A549 (cell line): ENCODE results near the gene ZNF800. TPM values are rescaled to one million over a fixed set of nuclear protein-coding genes. Genes with fewer than 3 reads are reported as not detected.

ENCODE experiments used
- ATAC-seq, 2 experiments: fragments of 200-7000 bp in 1 of 2; fragments of >200 bp in 1 of 2; cut with Nextera tagmentation in 1 of 2; cut with Tn5 transposase in 1 of 2; 3 replicates each; pipeline versions ENCODE4 v1.8.0 to v1.9.1; 2018 to 2020; ENCODE audit warnings: mild to moderate bottlenecking in 1 of 2, moderate library complexity in 1 of 2
- CTCF ChIA-PET: fragments of 300-600 bp; sonication (Branson Sonifier 250); formaldehyde crosslinking; extraction: SDS; loops from one replicate; lab custom pipeline; 2021; ENCODE audit warnings: antibody characterized with exemption, inconsistent platforms; lab: Yijun Ruan, JAX
- POLR2A ChIA-PET: fragments of 350-600 bp; formaldehyde crosslinking; extraction: SDS; loops from one replicate; lab custom pipeline; 2021; ENCODE audit warnings: antibody characterized with exemption, inconsistent platforms; lab: Yijun Ruan, JAX
- DNase-seq, 2 experiments: peaks; one replicate each; pipeline versions ENCODE4 v3.0.0 to v3.0.0-alpha.2; 2011 to 2016; ENCODE audit warnings: low read depth in 1 of 2, low spot score in 1 of 2
- FAIRE-seq: peaks from 2 replicates; lab custom pipeline; 2011; peaks lifted over from hg19 to GRCh38; lab: Jason Lieb, UNC
- H3K27ac ChIP-seq, 2 experiments: fragments of >200 bp; sonication (Bioruptor Twin); formaldehyde crosslinking; 3 replicates each; pipeline ENCODE4 v1.5.1; 2016 to 2017
- H3K4me1 ChIP-seq: fragments of >200 bp; sonication (Bioruptor Twin); formaldehyde crosslinking; 3 replicates; pipeline ENCODE4 v1.6.1; 2016
- H3K4me2 ChIP-seq: fragments of >200 bp; sonication (Bioruptor Twin); formaldehyde crosslinking; 3 replicates; pipeline ENCODE4 v1.6.1; 2016
- H3K4me3 ChIP-seq: fragments of >200 bp; sonication (Bioruptor Twin); formaldehyde crosslinking; 3 replicates; pipeline ENCODE4 v1.5.1; 2016
- H3K9me3 ChIP-seq: fragments of >200 bp; sonication (Bioruptor Twin); formaldehyde crosslinking; 3 replicates; pipeline ENCODE4 v1.6.1; 2016
- BHLHE40 ChIP-seq: IDR thresholded peaks from 2 replicates; pipeline ENCODE4 v1.6.1; 2012; ENCODE audit warnings: low read depth, low read length, inconsistent platforms
- CHD2 ChIP-seq: fragments of 150-350 bp; IDR thresholded peaks from 2 replicates; pipeline ENCODE4 v1.6.1; 2014; ENCODE audit warnings: low read length; ENCODE audit not compliant: partially characterized antibody
- EHF ChIP-seq: fragments of 250-450 bp; sonication (Bioruptor Pico); IDR thresholded peaks from 2 replicates; pipeline ENCODE4 v1.5.0; 2020; ENCODE audit warnings: mild to moderate bottlenecking
- EHMT2 ChIP-seq: fragments of 200-600 bp; sonication (generic); IDR thresholded peaks from 2 replicates; pipeline ENCODE4 v1.6.1; 2016; ENCODE audit warnings: antibody characterized with exemption, low read depth, mild to moderate bottlenecking, moderate library complexity
- EP300 ChIP-seq, 2 experiments: fragments of >200 bp; sonication (Bioruptor Twin); formaldehyde crosslinking; IDR thresholded peaks; 2 replicates in 1 of 2; 3 replicates in 1 of 2; pipeline ENCODE4 v1.6.1; 2016 to 2017
- FOSL2 ChIP-seq, 2 experiments: fragments of 450-650 bp in 1 of 2; fragments of >200 bp in 1 of 2; sonication (Bioruptor Twin) in 1 of 2; formaldehyde crosslinking; IDR thresholded peaks; 2 replicates each; pipeline versions ENCODE4 v1.5.0 to v1.6.1; 2016 to 2020; ENCODE audit warnings: mild to moderate bottlenecking in 1 of 2, moderate library complexity in 1 of 2
- GATA3 ChIP-seq: IDR thresholded peaks from 2 replicates; pipeline ENCODE4 v1.6.1; 2012; ENCODE audit warnings: borderline replicate concordance
- HEYL ChIP-seq: fragments of 250-450 bp; sonication (Bioruptor Pico); IDR thresholded peaks from 2 replicates; pipeline ENCODE4 v1.8.0; 2021; ENCODE audit warnings: mild to moderate bottlenecking, moderate library complexity
- JUN ChIP-seq, 2 experiments: fragments of >200 bp; sonication (Bioruptor Twin); formaldehyde crosslinking; IDR thresholded peaks; 2 replicates in 1 of 2; 3 replicates in 1 of 2; pipeline ENCODE4 v1.6.1; 2016 to 2017
- MAFK ChIP-seq: fragments of 450-650 bp; IDR thresholded peaks from 2 replicates; pipeline ENCODE4 v1.6.1; 2014; ENCODE audit not compliant: partially characterized antibody
- MAZ ChIP-seq: fragments of 150-350 bp; IDR thresholded peaks from 2 replicates; pipeline ENCODE4 v1.6.1; 2014; ENCODE audit warnings: antibody characterized with exemption, low read depth, low read length, borderline replicate concordance
- NPAS2 ChIP-seq: fragments of 250-450 bp; sonication (Bioruptor Pico); IDR thresholded peaks from 2 replicates; pipeline ENCODE4 v1.8.0; 2022; ENCODE audit warnings: mild to moderate bottlenecking, moderate library complexity, borderline replicate concordance
- NR3C1 ChIP-seq: fragments of >200 bp; sonication (Bioruptor Twin); formaldehyde crosslinking; IDR thresholded peaks from 3 replicates; pipeline ENCODE4 v1.6.1; 2017
- POLR2A ChIP-seq: IDR thresholded peaks from 2 replicates; pipeline ENCODE4 v1.6.1; 2012; ENCODE audit warnings: mild to moderate bottlenecking, low read length
- RARB ChIP-seq: fragments of 250-450 bp; sonication (Bioruptor Pico); IDR thresholded peaks from 2 replicates; pipeline ENCODE4 v1.8.0; 2021; ENCODE audit warnings: mild to moderate bottlenecking, moderate library complexity
- RFX5 ChIP-seq: fragments of 450-650 bp; IDR thresholded peaks from 2 replicates; pipeline ENCODE4 v1.7.1; 2014; ENCODE audit warnings: antibody characterized with exemption, mild to moderate bottlenecking, moderate library complexity
- RNF2 ChIP-seq: fragments of 200-600 bp; sonication (generic); IDR thresholded peaks from 2 replicates; pipeline ENCODE4 v1.6.1; 2016; ENCODE audit warnings: low read depth, mild to moderate bottlenecking, antibody characterized with exemption, moderate library complexity, borderline replicate concordance
- WGBS: methylation state at CpG from one replicate; pipeline ENCODE4 v1.1.6; 2017; ENCODE audit errors: missing lambda C conversion rate; 5-methylcytosine and 5-hydroxymethylcytosine counted together
- polyA plus RNA-seq, 4 experiments: library from polyadenylated mRNA; depleted of rRNA in 3 of 4; stranded (reverse); fragments of >200 nt; fragmentation: RNase III in 1 of 4; extraction: RNeasy Plus Mini Kit Qiagen cat#74134 plus additional on column Dnase treatment in 1 of 4; gene quantifications; 2 replicates in 3 of 4; 3 replicates in 1 of 4; pipeline ENCODE4 v1.2.3, GENCODE V29; 2011 to 2017
- TF ChIP-seq, protein P1 (sequence below): fragments of >200 bp; sonication (Bioruptor Twin); formaldehyde crosslinking; IDR thresholded peaks from 2 replicates; pipeline ENCODE4 v1.6.1; 2016
- TF ChIP-seq, protein P2 (sequence below): IDR thresholded peaks from 2 replicates; pipeline ENCODE4 v1.6.1; 2012
- TF ChIP-seq, protein P3 (sequence below): fragments of 450-650 bp; IDR thresholded peaks from 2 replicates; pipeline ENCODE4 v1.6.1; 2014; ENCODE audit warnings: antibody characterized with exemption
- TF ChIP-seq, protein P4 (sequence below): fragments of >200 bp; sonication (Bioruptor Twin); formaldehyde crosslinking; IDR thresholded peaks from 3 replicates; pipeline ENCODE4 v1.6.1; 2016
- TF ChIP-seq, protein P5 (sequence below): fragments of 150-350 bp; IDR thresholded peaks from 2 replicates; pipeline ENCODE4 v1.6.1; 2014; ENCODE audit warnings: low read depth, mild to moderate bottlenecking, low read length
- TF ChIP-seq, protein P6 (sequence below): fragments of 200-600 bp; sonication (generic); IDR thresholded peaks from 2 replicates; pipeline ENCODE4 v1.6.1; 2016; ENCODE audit warnings: antibody characterized with exemption, mild to moderate bottlenecking, moderate library complexity
- TF ChIP-seq, protein P7 (sequence below): fragments of >200 bp; sonication (Bioruptor Twin); formaldehyde crosslinking; IDR thresholded peaks from 3 replicates; pipeline ENCODE4 v1.5.1; 2016
- TF ChIP-seq, protein P8 (sequence below): IDR thresholded peaks from 2 replicates; pipeline ENCODE4 v1.6.1; 2012; ENCODE audit warnings: low read depth, borderline replicate concordance

ZNF800 gene
- polyA plus RNA-seq, 2 of the 4 experiments (the other 2 are of a cell fraction), result 8.7 to 17.2 TPM

DNA sequence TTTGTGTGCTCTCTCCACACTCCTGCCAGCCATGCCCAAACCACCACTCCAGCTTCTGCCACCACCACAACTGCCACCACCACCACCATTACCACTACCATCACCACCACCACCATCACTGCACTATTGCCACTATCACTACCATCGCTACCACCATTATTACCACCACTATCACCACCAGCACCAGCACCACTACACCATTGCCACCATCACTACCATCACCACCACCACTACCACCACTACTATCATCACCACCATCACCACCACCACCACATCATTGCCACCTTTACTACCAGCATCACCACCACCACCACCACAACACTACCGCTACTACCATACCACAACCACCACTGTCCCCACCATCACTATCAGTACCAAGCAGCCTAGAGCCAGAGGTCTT is 26.0 kb upstream of the ZNF800 start:
- no peak overlapping the region for H3K4me3 ChIP-seq
- no peak for TF ChIP-seq FOSL2 (IDR thresholded peaks at IDR 0.05)
- no peak for TF ChIP-seq FOSL2 (CRISPR knock-in tag; IDR thresholded peaks at IDR 0.05)
- TF ChIP-seq HEYL (CRISPR knock-in tag), result no peak
- no peak for TF ChIP-seq EP300 (IDR thresholded peaks at IDR 0.05)
- no peak for TF ChIP-seq NPAS2 (CRISPR knock-in tag)
- no peak for TF ChIP-seq RNF2
- TF ChIP-seq JUN (IDR thresholded peaks at IDR 0.05), result no peak
- TF ChIP-seq, protein P1, sequence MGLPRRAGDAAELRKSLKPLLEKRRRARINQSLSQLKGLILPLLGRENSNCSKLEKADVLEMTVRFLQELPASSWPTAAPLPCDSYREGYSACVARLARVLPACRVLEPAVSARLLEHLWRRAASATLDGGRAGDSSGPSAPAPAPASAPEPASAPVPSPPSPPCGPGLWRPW, result no peak
- TF ChIP-seq, protein P2, sequence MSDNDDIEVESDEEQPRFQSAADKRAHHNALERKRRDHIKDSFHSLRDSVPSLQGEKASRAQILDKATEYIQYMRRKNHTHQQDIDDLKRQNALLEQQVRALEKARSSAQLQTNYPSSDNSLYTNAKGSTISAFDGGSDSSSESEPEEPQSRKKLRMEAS, result no peak
- TF ChIP-seq RFX5, result no peak
- no peak for TF ChIP-seq POLR2A
- no peak for TF ChIP-seq MAFK
- TF ChIP-seq GATA3, result no peak
- no peak for TF ChIP-seq EHF (CRISPR knock-in tag)
- ChIA-PET CTCF (no interaction called here), POLR2A (no interaction called here)
- H3K9me3 ChIP-seq, result no peaks in the 10 kb centered on the region
- no peak overlapping the region for H3K27ac ChIP-seq
- ATAC-seq (no peak), FAIRE-seq (no peak), DNase-seq (no peak)
- H3K4me2 ChIP-seq, result no peak overlapping the region
- H3K4me1 ChIP-seq, result no peaks in the 10 kb centered on the region
- 28% methylated on average over 2 of the region's 2 CpGs for WGBS

DNA sequence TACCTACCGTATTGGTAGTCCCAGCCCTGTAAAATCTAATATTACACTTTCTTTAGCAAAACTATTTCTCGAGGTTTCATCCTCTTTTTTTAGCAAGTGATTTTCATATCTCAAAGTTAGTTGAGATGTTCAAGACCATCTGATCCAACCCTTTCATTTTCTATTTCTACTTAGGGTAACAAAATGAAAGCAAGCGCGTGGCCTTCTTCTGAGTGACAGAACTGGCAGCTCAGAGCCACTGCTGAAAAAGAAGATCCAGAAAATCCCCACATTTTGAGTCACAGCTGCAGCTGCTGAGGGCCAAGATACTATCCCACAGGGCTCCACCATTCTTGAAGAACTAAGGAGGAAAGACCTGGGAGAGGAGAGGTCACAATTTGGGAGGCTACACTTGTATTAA is 24.8 kb upstream of the ZNF800 start:
- POLR2A ChIA-PET, result no interaction called here
- no peaks in the 10 kb centered on the region for H3K4me1 ChIP-seq
- no peak overlapping the region for H3K27ac ChIP-seq
- CTCF ChIA-PET, result no interaction called here
- no peak overlapping the region for H3K4me2 ChIP-seq
- 62% methylated on average over 4 of the region's 4 CpGs for WGBS
- H3K9me3 ChIP-seq, result no peaks in the 10 kb centered on the region
- FAIRE-seq (no peak), ATAC-seq (no peak)
- no peak overlapping the region for H3K4me3 ChIP-seq
- TF ChIP-seq, protein P3, sequence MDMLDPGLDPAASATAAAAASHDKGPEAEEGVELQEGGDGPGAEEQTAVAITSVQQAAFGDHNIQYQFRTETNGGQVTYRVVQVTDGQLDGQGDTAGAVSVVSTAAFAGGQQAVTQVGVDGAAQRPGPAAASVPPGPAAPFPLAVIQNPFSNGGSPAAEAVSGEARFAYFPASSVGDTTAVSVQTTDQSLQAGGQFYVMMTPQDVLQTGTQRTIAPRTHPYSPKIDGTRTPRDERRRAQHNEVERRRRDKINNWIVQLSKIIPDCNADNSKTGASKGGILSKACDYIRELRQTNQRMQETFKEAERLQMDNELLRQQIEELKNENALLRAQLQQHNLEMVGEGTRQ, result no peak
- TF ChIP-seq EHMT2 (no peak), NR3C1 (no peak), BHLHE40 (no peak)
- TF ChIP-seq, all 56 proteins: peak for 0
- no peak for DNase-seq

DNA sequence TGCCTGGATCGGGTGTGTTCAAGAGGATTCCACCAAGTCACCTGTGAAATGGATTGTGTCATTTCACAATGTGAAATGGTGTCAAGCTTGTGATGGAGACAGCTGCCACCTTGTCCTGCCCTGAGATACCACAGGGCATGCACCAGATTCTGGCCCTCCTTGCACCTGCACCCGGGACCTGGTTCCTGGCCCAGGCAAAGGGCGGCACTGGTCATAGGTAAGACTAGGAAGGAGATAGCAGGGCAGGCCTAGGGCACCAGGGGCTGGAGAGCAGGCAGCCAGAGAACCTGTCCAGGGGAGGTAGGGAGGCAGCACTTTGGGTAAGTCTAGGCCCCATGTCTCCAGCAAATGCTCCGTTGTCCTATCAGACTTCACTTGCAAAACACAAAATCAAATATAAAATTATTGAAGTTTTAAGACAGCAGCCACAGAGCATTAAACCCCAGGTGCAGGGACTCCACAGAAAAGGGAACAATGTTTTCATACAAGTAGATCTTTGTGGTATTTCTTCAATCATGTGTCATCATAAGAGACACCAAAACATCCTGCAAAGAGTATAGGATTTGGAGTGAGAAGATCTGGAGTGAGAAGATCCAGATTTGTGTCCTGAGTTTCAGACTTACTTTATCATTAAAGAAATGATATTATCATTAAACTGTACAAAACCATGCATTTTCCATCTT is 22.7 kb upstream of the ZNF800 start:
- ChIA-PET CTCF (no interaction called here), POLR2A (no interaction called here)
- no peak overlapping the region for H3K27ac ChIP-seq
- H3K4me2 ChIP-seq, result no peak overlapping the region
- 49% methylated on average over 4 of the region's 4 CpGs for WGBS
- H3K4me1 ChIP-seq, result no peaks in the 10 kb centered on the region
- no peak for ATAC-seq
- H3K4me3 ChIP-seq, result no peak overlapping the region
- no peaks in the 10 kb centered on the region for H3K9me3 ChIP-seq
- DNase-seq, result no peak
- FAIRE-seq, result no peak
- TF ChIP-seq, protein P4, sequence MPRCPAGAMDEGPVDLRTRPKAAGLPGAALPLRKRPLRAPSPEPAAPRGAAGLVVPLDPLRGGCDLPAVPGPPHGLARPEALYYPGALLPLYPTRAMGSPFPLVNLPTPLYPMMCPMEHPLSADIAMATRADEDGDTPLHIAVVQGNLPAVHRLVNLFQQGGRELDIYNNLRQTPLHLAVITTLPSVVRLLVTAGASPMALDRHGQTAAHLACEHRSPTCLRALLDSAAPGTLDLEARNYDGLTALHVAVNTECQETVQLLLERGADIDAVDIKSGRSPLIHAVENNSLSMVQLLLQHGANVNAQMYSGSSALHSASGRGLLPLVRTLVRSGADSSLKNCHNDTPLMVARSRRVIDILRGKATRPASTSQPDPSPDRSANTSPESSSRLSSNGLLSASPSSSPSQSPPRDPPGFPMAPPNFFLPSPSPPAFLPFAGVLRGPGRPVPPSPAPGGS, result no peak
- TF ChIP-seq, protein P5, sequence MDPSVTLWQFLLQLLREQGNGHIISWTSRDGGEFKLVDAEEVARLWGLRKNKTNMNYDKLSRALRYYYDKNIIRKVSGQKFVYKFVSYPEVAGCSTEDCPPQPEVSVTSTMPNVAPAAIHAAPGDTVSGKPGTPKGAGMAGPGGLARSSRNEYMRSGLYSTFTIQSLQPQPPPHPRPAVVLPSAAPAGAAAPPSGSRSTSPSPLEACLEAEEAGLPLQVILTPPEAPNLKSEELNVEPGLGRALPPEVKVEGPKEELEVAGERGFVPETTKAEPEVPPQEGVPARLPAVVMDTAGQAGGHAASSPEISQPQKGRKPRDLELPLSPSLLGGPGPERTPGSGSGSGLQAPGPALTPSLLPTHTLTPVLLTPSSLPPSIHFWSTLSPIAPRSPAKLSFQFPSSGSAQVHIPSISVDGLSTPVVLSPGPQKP, result no peak
- TF ChIP-seq, protein P6, sequence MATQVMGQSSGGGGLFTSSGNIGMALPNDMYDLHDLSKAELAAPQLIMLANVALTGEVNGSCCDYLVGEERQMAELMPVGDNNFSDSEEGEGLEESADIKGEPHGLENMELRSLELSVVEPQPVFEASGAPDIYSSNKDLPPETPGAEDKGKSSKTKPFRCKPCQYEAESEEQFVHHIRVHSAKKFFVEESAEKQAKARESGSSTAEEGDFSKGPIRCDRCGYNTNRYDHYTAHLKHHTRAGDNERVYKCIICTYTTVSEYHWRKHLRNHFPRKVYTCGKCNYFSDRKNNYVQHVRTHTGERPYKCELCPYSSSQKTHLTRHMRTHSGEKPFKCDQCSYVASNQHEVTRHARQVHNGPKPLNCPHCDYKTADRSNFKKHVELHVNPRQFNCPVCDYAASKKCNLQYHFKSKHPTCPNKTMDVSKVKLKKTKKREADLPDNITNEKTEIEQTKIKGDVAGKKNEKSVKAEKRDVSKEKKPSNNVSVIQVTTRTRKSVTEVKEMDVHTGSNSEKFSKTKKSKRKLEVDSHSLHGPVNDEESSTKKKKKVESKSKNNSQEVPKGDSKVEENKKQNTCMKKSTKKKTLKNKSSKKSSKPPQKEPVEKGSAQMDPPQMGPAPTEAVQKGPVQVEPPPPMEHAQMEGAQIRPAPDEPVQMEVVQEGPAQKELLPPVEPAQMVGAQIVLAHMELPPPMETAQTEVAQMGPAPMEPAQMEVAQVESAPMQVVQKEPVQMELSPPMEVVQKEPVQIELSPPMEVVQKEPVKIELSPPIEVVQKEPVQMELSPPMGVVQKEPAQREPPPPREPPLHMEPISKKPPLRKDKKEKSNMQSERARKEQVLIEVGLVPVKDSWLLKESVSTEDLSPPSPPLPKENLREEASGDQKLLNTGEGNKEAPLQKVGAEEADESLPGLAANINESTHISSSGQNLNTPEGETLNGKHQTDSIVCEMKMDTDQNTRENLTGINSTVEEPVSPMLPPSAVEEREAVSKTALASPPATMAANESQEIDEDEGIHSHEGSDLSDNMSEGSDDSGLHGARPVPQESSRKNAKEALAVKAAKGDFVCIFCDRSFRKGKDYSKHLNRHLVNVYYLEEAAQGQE, result no peak
- TF ChIP-seq RARB (CRISPR knock-in tag) (no peak), CHD2 (no peak), GATA3 (no peak), MAZ (no peak)
- TF ChIP-seq, protein P7, sequence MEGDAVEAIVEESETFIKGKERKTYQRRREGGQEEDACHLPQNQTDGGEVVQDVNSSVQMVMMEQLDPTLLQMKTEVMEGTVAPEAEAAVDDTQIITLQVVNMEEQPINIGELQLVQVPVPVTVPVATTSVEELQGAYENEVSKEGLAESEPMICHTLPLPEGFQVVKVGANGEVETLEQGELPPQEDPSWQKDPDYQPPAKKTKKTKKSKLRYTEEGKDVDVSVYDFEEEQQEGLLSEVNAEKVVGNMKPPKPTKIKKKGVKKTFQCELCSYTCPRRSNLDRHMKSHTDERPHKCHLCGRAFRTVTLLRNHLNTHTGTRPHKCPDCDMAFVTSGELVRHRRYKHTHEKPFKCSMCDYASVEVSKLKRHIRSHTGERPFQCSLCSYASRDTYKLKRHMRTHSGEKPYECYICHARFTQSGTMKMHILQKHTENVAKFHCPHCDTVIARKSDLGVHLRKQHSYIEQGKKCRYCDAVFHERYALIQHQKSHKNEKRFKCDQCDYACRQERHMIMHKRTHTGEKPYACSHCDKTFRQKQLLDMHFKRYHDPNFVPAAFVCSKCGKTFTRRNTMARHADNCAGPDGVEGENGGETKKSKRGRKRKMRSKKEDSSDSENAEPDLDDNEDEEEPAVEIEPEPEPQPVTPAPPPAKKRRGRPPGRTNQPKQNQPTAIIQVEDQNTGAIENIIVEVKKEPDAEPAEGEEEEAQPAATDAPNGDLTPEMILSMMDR, result no peak
- TF ChIP-seq, protein P8, sequence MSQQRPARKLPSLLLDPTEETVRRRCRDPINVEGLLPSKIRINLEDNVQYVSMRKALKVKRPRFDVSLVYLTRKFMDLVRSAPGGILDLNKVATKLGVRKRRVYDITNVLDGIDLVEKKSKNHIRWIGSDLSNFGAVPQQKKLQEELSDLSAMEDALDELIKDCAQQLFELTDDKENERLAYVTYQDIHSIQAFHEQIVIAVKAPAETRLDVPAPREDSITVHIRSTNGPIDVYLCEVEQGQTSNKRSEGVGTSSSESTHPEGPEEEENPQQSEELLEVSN, result no peak
